GM12878 (cell line): ENCODE data around the gene TRANK1. TPM values are rescaled to one million over a fixed set of nuclear protein-coding genes. Genes with fewer than 3 reads are reported as not detected.

Experiments
- ATF3 ChIP-seq: IDR thresholded peaks from 2 replicates; pipeline ENCODE4 v1.6.1; 2011; ENCODE audit warnings: low read depth, mild to moderate bottlenecking, low read length, moderate library complexity, borderline replicate concordance; ENCODE audit errors: extremely low read depth
- ATF7 ChIP-seq: fragments of 450-650 bp; IDR thresholded peaks from 2 replicates; pipeline ENCODE4 v1.6.1; 2016; ENCODE audit warnings: low read depth, mild to moderate bottlenecking
- BRCA1 ChIP-seq: IDR thresholded peaks from 2 replicates; pipeline ENCODE4 v1.6.1; 2011; ENCODE audit warnings: low read depth, low read length, improper control_type of control experiment
- CREB1 ChIP-seq: IDR thresholded peaks from 2 replicates; pipeline ENCODE4 v1.6.1; 2012; ENCODE audit warnings: low read depth, mild to moderate bottlenecking, inconsistent platforms
- ETV6 ChIP-seq, 2 experiments: fragments of 450-650 bp in 1 of 2; IDR thresholded peaks in 1 of 2; conservative IDR thresholded peaks in 1 of 2; 2 replicates each; pipeline ENCODE4 v1.6.1; 2014; ENCODE audit warnings: antibody characterized with exemption in 1 of 2, borderline replicate concordance in 1 of 2, low read depth in 1 of 2, mild to moderate bottlenecking in 1 of 2, moderate library complexity in 1 of 2
- GATAD2B ChIP-seq: fragments of 450-650 bp; conservative IDR thresholded peaks from 2 replicates; pipeline ENCODE4 v1.6.1; 2017; ENCODE audit warnings: low read depth, mild to moderate bottlenecking, moderate library complexity
- MEF2A ChIP-seq: IDR thresholded peaks from 2 replicates; pipeline ENCODE4 v1.6.1; 2011; ENCODE audit warnings: low read depth, mild to moderate bottlenecking, low read length, moderate library complexity; ENCODE audit not compliant: insufficient read depth
- MXI1 ChIP-seq: fragments of 150-350 bp; IDR thresholded peaks from 2 replicates; pipeline ENCODE4 v1.6.1; 2011; ENCODE audit warnings: low read depth, mild to moderate bottlenecking, inconsistent platforms, low read length, improper control_type of control experiment
- NFIC ChIP-seq: IDR thresholded peaks from 2 replicates; pipeline ENCODE4 v1.6.1; 2012; ENCODE audit warnings: low read depth, mild to moderate bottlenecking, inconsistent platforms, low read length, moderate library complexity
- RB1 ChIP-seq: fragments of 450-650 bp; formaldehyde crosslinking; IDR thresholded peaks from 2 replicates; pipeline ENCODE4 v1.6.1; 2017; ENCODE audit warnings: mild to moderate bottlenecking, borderline replicate concordance
- RELA ChIP-seq: fragments of 450-650 bp; IDR thresholded peaks from 2 replicates; pipeline ENCODE4 v1.8.0; 2014; ENCODE audit warnings: borderline replicate concordance; ENCODE audit not compliant: partially characterized antibody
- polyA plus RNA-seq, 11 experiments: library from polyadenylated mRNA; depleted of rRNA in 4 of 11; unstranded in 6 of 11; stranded (reverse) in 5 of 11; fragments of >200 nt; fragmentation: Nextera tagmentation in 4 of 11; fragmentation: Illumina TruSeq in 1 of 11; extraction: Ambion mirVana in 4 of 11; extraction: Trizol in 1 of 11; gene quantifications; 1 replicate in 1 of 11; 2 replicates in 10 of 11; pipeline versions ENCODE4 v1.2.1 to v1.2.3, GENCODE V29; 2011 to 2016; ENCODE audit warnings: inconsistent platforms in 2 of 11, missing spikeins in 2 of 11, low read depth in 1 of 11
- total RNA-seq, 4 experiments: library from RNA; depleted of rRNA in 3 of 4; stranded (reverse); fragments of >200 nt in 3 of 4; fragmentation: Illumina TruSeq in 1 of 4; extraction: Trizol in 1 of 4; gene quantifications; 2 replicates each; pipeline versions ENCODE4 v1.2.1 to v1.2.3, GENCODE V29; 2013 to 2021
- TF ChIP-seq, protein P1 (sequence below): IDR thresholded peaks from 2 replicates; pipeline ENCODE4 v1.6.1; 2012; ENCODE audit warnings: low read depth, low read length, improper control_type of control experiment

Gene TRANK1
- total and polyA plus RNA-seq, 10 of the 15 experiments (the other 5 are each of a cell fraction or from before 2014, with no cell fraction given), result 0.46 to 8.8 (median 1.1) TPM

DNA sequence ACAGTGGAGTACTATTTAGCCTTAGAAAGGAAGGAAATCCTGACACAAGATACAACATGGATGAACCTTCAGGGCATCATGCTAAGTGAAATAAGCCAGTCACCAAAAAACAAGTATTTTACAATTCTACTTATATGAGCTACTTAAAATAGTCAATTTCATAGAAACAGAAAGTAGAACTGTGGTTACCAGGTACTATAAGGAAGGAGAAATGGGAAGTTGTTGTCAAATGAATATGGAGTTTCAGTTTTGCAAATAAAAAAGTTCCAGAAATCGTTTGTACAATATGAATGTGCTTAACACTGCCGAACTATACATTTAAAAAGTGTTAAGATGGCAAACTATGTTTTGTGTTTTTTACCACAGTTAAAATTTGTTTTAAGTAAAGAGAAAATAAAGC, 26.8 kb downstream of the TRANK1 start (continued):
- TF ChIP-seq ATF3 (no peak), BRCA1 (no peak), ATF7 (peak; percentile 38; the same call in 1 of the 2 replicates), GATAD2B (no peak), CREB1 (no peak), RB1 (no peak), MEF2A (0 out of 2 replicates have a peak, but pooled peaks have one; percentile 52), MXI1 (no peak), RELA (no peak), ETV6 (conservative IDR thresholded peaks at IDR 0.05 in 1 of 2, IDR thresholded peaks at IDR 0.05 in 1 of 2; ENCODE audit: borderline replicate concordance in 1 of 2, low read depth in 1 of 2) (peak in 1 of 2 experiments; percentile 75; a peak in 1 of 4 replicates), NFIC (peak; percentile 87)
- TF ChIP-seq, protein P1, sequence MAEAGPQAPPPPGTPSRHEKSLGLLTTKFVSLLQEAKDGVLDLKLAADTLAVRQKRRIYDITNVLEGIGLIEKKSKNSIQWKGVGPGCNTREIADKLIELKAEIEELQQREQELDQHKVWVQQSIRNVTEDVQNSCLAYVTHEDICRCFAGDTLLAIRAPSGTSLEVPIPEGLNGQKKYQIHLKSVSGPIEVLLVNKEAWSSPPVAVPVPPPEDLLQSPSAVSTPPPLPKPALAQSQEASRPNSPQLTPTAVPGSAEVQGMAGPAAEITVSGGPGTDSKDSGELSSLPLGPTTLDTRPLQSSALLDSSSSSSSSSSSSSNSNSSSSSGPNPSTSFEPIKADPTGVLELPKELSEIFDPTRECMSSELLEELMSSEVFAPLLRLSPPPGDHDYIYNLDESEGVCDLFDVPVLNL, result no peak
- TF ChIP-seq, all 136 proteins: peak for 24
